Parathyroid adenoma (tissue), 2 donors: Measurements from ENCODE around the gene PKNOX2.

Experiments
- H2AFZ ChIP-seq: fragments of 300-600 bp; sonication (generic); one replicate; pipeline ENCODE4 v1.7.0; 2017; ENCODE audit warnings: antibody characterized with exemption, mild to moderate bottlenecking
- H3K27ac ChIP-seq: fragments of 300-600 bp; sonication (generic); one replicate; pipeline ENCODE4 v1.7.0; 2017
- H3K27me3 ChIP-seq: fragments of 300-600 bp; sonication (generic); one replicate; pipeline ENCODE4 v1.7.0; 2017; ENCODE audit warnings: low read length; ENCODE audit not compliant: control insufficient read depth, insufficient read depth
- H3K36me3 ChIP-seq: fragments of 300-600 bp; sonication (generic); one replicate; pipeline ENCODE4 v1.7.0; 2017; ENCODE audit warnings: low read length; ENCODE audit not compliant: control insufficient read depth, insufficient read depth
- H3K4me1 ChIP-seq: fragments of 300-600 bp; sonication (generic); one replicate; pipeline ENCODE4 v1.7.0; 2017; ENCODE audit warnings: control low read depth
- H3K4me2 ChIP-seq: fragments of 300-600 bp; sonication (generic); one replicate; pipeline ENCODE4 v1.7.0; 2017; ENCODE audit warnings: low read length
- H3K4me3 ChIP-seq: fragments of 300-600 bp; sonication (generic); one replicate; pipeline ENCODE4 v1.7.0; 2017; ENCODE audit warnings: low read depth, low read length
- H3K79me2 ChIP-seq: fragments of 300-600 bp; sonication (generic); one replicate; pipeline ENCODE4 v1.7.0; 2017; ENCODE audit warnings: control low read depth
- H3K9ac ChIP-seq: fragments of 300-600 bp; sonication (generic); one replicate; pipeline ENCODE4 v1.7.0; 2017; ENCODE audit warnings: mild to moderate bottlenecking
- H3K9me3 ChIP-seq: fragments of 300-600 bp; sonication (generic); one replicate; pipeline ENCODE4 v1.7.0; 2017; ENCODE audit warnings: low read length; ENCODE audit not compliant: control insufficient read depth
- TF ChIP-seq, protein P1 (sequence below): fragments of 300-600 bp; sonication (generic); IDR thresholded peaks from one replicate; pipeline ENCODE4 v1.7.0; 2017; ENCODE audit warnings: antibody characterized with exemption, mild to moderate bottlenecking
- donor health status: primary hyperparathyroidism.

Gene PKNOX2

DNA sequence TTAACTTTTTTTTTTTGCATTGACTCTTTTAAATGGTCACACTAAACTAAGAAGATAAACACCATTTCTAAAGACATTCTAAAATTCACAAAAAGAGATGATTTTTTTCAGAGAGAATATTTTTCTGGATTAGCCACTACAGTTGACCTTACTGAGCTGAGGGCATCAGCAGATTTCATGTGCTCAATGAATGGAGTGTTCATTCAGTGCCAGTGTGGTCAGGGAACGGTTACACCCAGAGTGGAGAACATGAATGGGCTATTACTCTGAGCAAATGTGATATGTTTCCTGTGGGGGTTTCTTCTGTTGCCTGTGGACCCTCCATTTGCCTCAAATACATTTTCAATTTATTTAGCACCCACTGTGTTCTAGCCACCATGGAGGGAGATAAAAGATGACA, 19.1 kb downstream of the PKNOX2 start:
- TF ChIP-seq, protein P1, sequence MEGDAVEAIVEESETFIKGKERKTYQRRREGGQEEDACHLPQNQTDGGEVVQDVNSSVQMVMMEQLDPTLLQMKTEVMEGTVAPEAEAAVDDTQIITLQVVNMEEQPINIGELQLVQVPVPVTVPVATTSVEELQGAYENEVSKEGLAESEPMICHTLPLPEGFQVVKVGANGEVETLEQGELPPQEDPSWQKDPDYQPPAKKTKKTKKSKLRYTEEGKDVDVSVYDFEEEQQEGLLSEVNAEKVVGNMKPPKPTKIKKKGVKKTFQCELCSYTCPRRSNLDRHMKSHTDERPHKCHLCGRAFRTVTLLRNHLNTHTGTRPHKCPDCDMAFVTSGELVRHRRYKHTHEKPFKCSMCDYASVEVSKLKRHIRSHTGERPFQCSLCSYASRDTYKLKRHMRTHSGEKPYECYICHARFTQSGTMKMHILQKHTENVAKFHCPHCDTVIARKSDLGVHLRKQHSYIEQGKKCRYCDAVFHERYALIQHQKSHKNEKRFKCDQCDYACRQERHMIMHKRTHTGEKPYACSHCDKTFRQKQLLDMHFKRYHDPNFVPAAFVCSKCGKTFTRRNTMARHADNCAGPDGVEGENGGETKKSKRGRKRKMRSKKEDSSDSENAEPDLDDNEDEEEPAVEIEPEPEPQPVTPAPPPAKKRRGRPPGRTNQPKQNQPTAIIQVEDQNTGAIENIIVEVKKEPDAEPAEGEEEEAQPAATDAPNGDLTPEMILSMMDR, result no peak
- H3K4me3 ChIP-seq, result no peak overlapping the region
- no peak overlapping the region for H3K9ac ChIP-seq
- H3K4me1 ChIP-seq, result no peaks in the 10 kb centered on the region
- H3K27me3 ChIP-seq, result no peaks in the 10 kb centered on the region
- no peak overlapping the region for H3K27ac ChIP-seq
- no peak overlapping the region for H2AFZ ChIP-seq
- no peak overlapping the region for H3K4me2 ChIP-seq
- H3K36me3 ChIP-seq, result no peaks in the 10 kb centered on the region
- H3K79me2 ChIP-seq, result no peaks in the 10 kb centered on the region
- H3K9me3 ChIP-seq, result no peaks in the 10 kb centered on the region

DNA sequence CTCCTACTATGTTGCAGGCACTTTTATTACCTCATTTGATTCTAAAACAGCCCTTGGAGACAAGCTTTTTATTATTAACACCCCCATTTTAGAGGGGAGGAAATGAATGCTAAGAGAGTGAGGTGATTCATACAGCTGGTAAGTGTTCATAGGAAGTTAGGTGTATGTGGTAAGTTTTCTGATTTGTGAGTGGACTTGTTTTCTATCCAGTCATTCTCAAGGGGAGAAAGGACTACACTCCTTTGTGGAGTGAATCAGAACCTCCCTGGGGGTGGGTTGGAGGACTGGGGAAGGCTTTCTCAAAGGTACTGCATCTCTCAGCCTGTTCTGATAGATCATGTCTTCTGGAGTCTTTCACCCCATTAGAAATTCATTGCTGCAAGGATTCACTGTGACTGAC, 23.5 kb downstream of the PKNOX2 start:
- Histone ChIP-seq H3K79me2 (no peaks in the 10 kb centered on the region), H3K4me1 (no peaks in the 10 kb centered on the region), H3K9me3 (no peaks in the 10 kb centered on the region), H3K36me3 (no peaks in the 10 kb centered on the region), H3K9ac (no peak overlapping the region), H3K4me3 (no peak overlapping the region), H3K4me2 (no peak overlapping the region), H3K27me3 (no peaks in the 10 kb centered on the region), H2AFZ (no peak overlapping the region), H3K27ac (no peak overlapping the region)
- TF ChIP-seq, protein P1, result no peak

DNA sequence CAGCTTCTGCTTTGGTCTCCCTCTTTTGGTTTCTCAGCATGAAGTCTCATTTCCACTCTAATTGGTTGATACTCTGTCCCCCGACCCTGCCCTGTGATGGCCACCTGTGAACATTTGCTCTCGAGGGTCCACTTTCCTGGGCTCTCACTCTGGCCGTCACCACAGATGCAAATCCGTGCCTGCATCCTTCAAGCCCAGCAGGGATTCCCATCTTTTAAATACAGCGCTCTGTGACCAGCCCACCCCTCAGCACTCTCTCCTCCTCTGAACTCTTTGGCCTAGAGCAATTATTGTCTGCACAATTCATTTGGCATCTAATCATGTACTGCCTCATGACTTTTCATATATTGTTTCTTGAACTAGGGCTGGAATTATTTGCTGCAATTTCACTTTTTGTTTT, 26.0 kb downstream of the PKNOX2 start:
- H2AFZ ChIP-seq, result no peak overlapping the region
- no peak overlapping the region for H3K27ac ChIP-seq
- H3K4me1 ChIP-seq, result no peaks in the 10 kb centered on the region
- no peaks in the 10 kb centered on the region for H3K36me3 ChIP-seq
- no peak overlapping the region for H3K9ac ChIP-seq
- no peak overlapping the region for H3K4me3 ChIP-seq
- TF ChIP-seq, protein P1, result no peak
- no peaks in the 10 kb centered on the region for H3K79me2 ChIP-seq
- H3K4me2 ChIP-seq, result no peak overlapping the region
- H3K27me3 ChIP-seq, result no peaks in the 10 kb centered on the region
- no peaks in the 10 kb centered on the region for H3K9me3 ChIP-seq

DNA sequence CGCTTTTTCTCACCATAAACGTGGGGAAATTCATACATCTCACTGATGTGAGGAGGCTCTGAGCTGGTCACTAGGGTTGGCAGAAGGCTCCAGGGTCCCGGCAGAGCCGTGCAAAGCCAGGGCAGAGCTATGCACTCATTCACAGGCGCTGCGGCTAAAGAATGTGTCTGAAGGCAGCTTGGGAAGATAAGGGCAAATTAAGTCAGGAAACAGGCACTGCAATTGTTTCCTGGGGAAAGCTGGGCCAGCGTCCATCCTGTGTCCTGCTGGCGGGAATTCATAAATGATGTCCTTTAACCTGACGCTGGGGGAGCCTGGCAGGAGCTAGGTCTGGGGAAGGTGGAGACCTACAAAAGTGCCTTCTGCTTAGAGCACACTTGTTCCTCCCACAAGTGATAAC, 27.6 kb downstream of the PKNOX2 start:
- TF ChIP-seq, protein P1, result no peak
- no peaks in the 10 kb centered on the region for H3K79me2 ChIP-seq
- no peaks in the 10 kb centered on the region for H3K36me3 ChIP-seq
- H3K9me3 ChIP-seq, result no peaks in the 10 kb centered on the region
- H3K27me3 ChIP-seq, result no peaks in the 10 kb centered on the region
- no peak overlapping the region for H3K4me3 ChIP-seq
- H3K4me2 ChIP-seq, result no peak overlapping the region
- no peak overlapping the region for H2AFZ ChIP-seq
- H3K4me1 ChIP-seq, result no peaks in the 10 kb centered on the region
- H3K9ac ChIP-seq, result no peak overlapping the region
- no peak overlapping the region for H3K27ac ChIP-seq

DNA sequence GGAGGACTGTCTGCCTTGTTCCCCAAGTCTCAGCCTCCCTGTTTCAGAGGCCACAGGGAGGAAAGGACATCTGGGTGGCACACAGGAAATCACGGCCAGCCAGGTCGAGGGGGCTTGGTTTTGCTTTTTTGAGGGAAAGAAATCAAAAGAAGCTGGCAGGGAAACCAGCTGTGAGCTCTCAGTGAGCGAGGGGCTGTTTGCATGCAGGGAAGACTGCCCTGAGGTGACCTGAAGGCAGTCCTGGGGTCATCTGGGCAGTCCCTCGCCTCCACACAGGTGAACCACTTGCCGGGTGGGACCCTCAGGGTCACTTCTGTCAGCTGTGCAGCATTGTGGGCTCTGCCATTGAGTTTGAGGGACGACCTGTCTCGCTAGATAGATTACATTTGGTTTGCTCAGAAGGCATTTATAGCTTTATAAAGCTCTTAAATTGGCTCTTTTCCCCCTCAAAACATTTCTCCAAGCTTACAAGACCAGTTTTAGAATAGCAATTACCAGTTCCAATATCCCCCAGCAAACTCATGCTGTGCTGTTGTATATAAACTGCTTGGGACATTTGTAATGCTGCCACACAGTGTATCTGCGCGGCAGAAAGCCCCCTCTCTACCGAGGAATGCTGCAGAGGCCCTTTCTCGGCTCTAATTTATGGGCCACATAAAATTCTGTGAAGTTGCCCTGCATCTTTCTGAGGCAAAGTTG, 28.3 kb downstream of the PKNOX2 start:
- no peak overlapping the region for H3K4me3 ChIP-seq
- H3K36me3 ChIP-seq, result no peaks in the 10 kb centered on the region
- TF ChIP-seq, protein P1, result no peak
- no peak overlapping the region for H2AFZ ChIP-seq
- H3K9ac ChIP-seq, result no peak overlapping the region
- no peaks in the 10 kb centered on the region for H3K79me2 ChIP-seq
- H3K27ac ChIP-seq, result no peak overlapping the region
- H3K4me1 ChIP-seq, result no peaks in the 10 kb centered on the region
- no peaks in the 10 kb centered on the region for H3K9me3 ChIP-seq
- no peak overlapping the region for H3K4me2 ChIP-seq
- H3K27me3 ChIP-seq, result no peaks in the 10 kb centered on the region
